ENCODE measurements around the gene DCBLD2.

DCBLD2 gene

GRCh38 chr3:98784042-98784441 is 117.5 kb downstream of the DCBLD2 start:
- Histone ChIP-seq H3K27me3 (ENCODE audit: insufficient read depth, low read length) (no peaks in the 10 kb centered on the region), H4K8ac (ENCODE audit: low read depth, low read length) (no peak overlapping the region), H3K9me3 (ENCODE audit: insufficient read depth, low read depth, low read length) (no peaks in the 10 kb centered on the region), H3K4me3 (ENCODE audit: low read depth, low read length) (no peak overlapping the region), H3K79me2 (ENCODE audit: control insufficient read depth, insufficient read depth, low read length, poor library complexity) (no peaks in the 10 kb centered on the region), H2BK120ac (ENCODE audit: insufficient read depth, low read length, poor library complexity) (no peak overlapping the region), H3K4me1 (ENCODE audit: control insufficient read depth in 1 of 2, insufficient read depth in 2 of 2, low read length in 2 of 2) (peaks cover 2 to 3% of the 10 kb centered on the region in 2 experiments), H3K4ac (ENCODE audit: low read depth, low read length) (no peak overlapping the region), H2BK12ac (ENCODE audit: low read length) (no peak overlapping the region), H4K12ac (ENCODE audit: low read depth, low read length) (no peak overlapping the region), H3K36me3 (ENCODE audit: control insufficient read depth in 1 of 2, insufficient read depth in 2 of 2, low read length in 2 of 2) (peaks cover 0 to 2% of the 10 kb centered on the region in 2 experiments), H3K79me1 (ENCODE audit: low read length) (no peaks in the 10 kb centered on the region), H4K91ac (ENCODE audit: low read depth, low read length) (no peak overlapping the region), H2BK5ac (ENCODE audit: low read depth, low read length, poor library complexity) (no peak overlapping the region), H3K27ac (ENCODE audit: low read depth, low read length) (no peak overlapping the region), H3K4me2 (ENCODE audit: low read length) (no peak overlapping the region), H3K14ac (ENCODE audit: low read length) (no peak overlapping the region), H3K9ac (ENCODE audit: low read length) (peak overlapping the region; percentile 46), H2AK5ac (ENCODE audit: low read length) (no peak overlapping the region), H3K23ac (ENCODE audit: low read length) (no peak overlapping the region), H3K18ac (ENCODE audit: low read length) (no peak overlapping the region), H2AFZ (ENCODE audit: insufficient read depth, low read length, poor library complexity) (no peak overlapping the region)
- no CpG with 5 or more reads among the region's 5 CpGs for WGBS (ENCODE audit: extremely low coverage, insufficient coverage, insufficient read length)
- DNase-seq: no peak

- no peak overlapping the region for H3K4me2 ChIP-seq (ENCODE audit: low read length)
- no CpG with 5 or more reads among the region's 8 CpGs for WGBS (ENCODE audit: extremely low coverage, insufficient coverage, insufficient read length)
Observed at GRCh38 chr3:98782824-98783500, 118.5 kb downstream of the DCBLD2 start.

GRCh38 chr3:98780343-98780742 is 121.2 kb downstream of the DCBLD2 start:
- Histone ChIP-seq H3K18ac (ENCODE audit: low read length) (no peak overlapping the region), H3K79me1 (ENCODE audit: low read length) (no peaks in the 10 kb centered on the region), H4K12ac (ENCODE audit: low read depth, low read length) (no peak overlapping the region)

More at GRCh38 chr3:98782824-98783500, 118.5 kb downstream of the DCBLD2 start:
- H4K12ac ChIP-seq (ENCODE audit: low read depth, low read length): no peak overlapping the region
- no peak overlapping the region for H4K91ac ChIP-seq (ENCODE audit: low read depth, low read length)
- H3K4me1 ChIP-seq (ENCODE audit: control insufficient read depth in 1 of 2, insufficient read depth in 2 of 2, low read length in 2 of 2): peaks cover 7 to 9% of the 10 kb centered on the region in 2 experiments
- H3K27ac ChIP-seq (ENCODE audit: low read depth, low read length): no peak overlapping the region
- H3K14ac ChIP-seq (ENCODE audit: low read length): no peak overlapping the region
- H3K4ac ChIP-seq (ENCODE audit: low read depth, low read length): no peak overlapping the region
- H3K9ac ChIP-seq (ENCODE audit: low read length): no peak overlapping the region
- peak; percentile 77 to 84 for DNase-seq
- no peak overlapping the region for H2BK5ac ChIP-seq (ENCODE audit: low read depth, low read length, poor library complexity)
- H3K27me3 ChIP-seq (ENCODE audit: insufficient read depth, low read length): no peaks in the 10 kb centered on the region
- no peak overlapping the region for H3K18ac ChIP-seq (ENCODE audit: low read length)
- no peak overlapping the region for H2BK120ac ChIP-seq (ENCODE audit: insufficient read depth, low read length, poor library complexity)
- no peak overlapping the region for H3K23ac ChIP-seq (ENCODE audit: low read length)
- H3K4me3 ChIP-seq (ENCODE audit: low read depth, low read length): no peak overlapping the region
- H3K79me2 ChIP-seq (ENCODE audit: control insufficient read depth, insufficient read depth, low read length, poor library complexity): no peaks in the 10 kb centered on the region
- H4K8ac ChIP-seq (ENCODE audit: low read depth, low read length): no peak overlapping the region
- H3K36me3 ChIP-seq (ENCODE audit: control insufficient read depth in 1 of 2, insufficient read depth in 2 of 2, low read length in 2 of 2): peaks cover 0 to 2% of the 10 kb centered on the region in 2 experiments
- H2AK5ac ChIP-seq (ENCODE audit: low read length): no peak overlapping the region
- no peak overlapping the region for H2AFZ ChIP-seq (ENCODE audit: insufficient read depth, low read length, poor library complexity)
- H3K9me3 ChIP-seq (ENCODE audit: insufficient read depth, low read depth, low read length): no peaks in the 10 kb centered on the region
- no peak overlapping the region for H2BK12ac ChIP-seq (ENCODE audit: low read length)
- H3K79me1 ChIP-seq (ENCODE audit: low read length): no peaks in the 10 kb centered on the region

GRCh38 chr3:98779541-98780335 is 121.8 kb downstream of the DCBLD2 start:
- Histone ChIP-seq H3K4me1 (ENCODE audit: control insufficient read depth in 1 of 2, insufficient read depth in 2 of 2, low read length in 2 of 2) (peaks cover 7 to 9% of the 10 kb centered on the region in 2 experiments), H3K4me3 (ENCODE audit: low read depth, low read length) (no peak overlapping the region), H3K9ac (ENCODE audit: low read length) (no peak overlapping the region), H3K27ac (ENCODE audit: low read depth, low read length) (no peak overlapping the region), H3K79me2 (ENCODE audit: control insufficient read depth, insufficient read depth, low read length, poor library complexity) (no peaks in the 10 kb centered on the region), H3K23ac (ENCODE audit: low read length) (no peak overlapping the region), H2BK5ac (ENCODE audit: low read depth, low read length, poor library complexity) (no peak overlapping the region), H3K36me3 (ENCODE audit: control insufficient read depth in 1 of 2, insufficient read depth in 2 of 2, low read length in 2 of 2) (peaks cover 0 to 2% of the 10 kb centered on the region in 2 experiments), H3K4ac (ENCODE audit: low read depth, low read length) (no peak overlapping the region), H3K4me2 (ENCODE audit: low read length) (no peak overlapping the region), H3K14ac (ENCODE audit: low read length) (no peak overlapping the region), H3K27me3 (ENCODE audit: insufficient read depth, low read length) (no peaks in the 10 kb centered on the region), H3K79me1 (ENCODE audit: low read length) (no peaks in the 10 kb centered on the region), H2BK12ac (ENCODE audit: low read length) (no peak overlapping the region), H2BK120ac (ENCODE audit: insufficient read depth, low read length, poor library complexity) (no peak overlapping the region), H4K8ac (ENCODE audit: low read depth, low read length) (no peak overlapping the region), H2AFZ (ENCODE audit: insufficient read depth, low read length, poor library complexity) (no peak overlapping the region), H3K18ac (ENCODE audit: low read length) (no peak overlapping the region), H2AK5ac (ENCODE audit: low read length) (no peak overlapping the region), H3K9me3 (ENCODE audit: insufficient read depth, low read depth, low read length) (no peaks in the 10 kb centered on the region), H4K91ac (ENCODE audit: low read depth, low read length) (no peak overlapping the region), H4K12ac (ENCODE audit: low read depth, low read length) (no peak overlapping the region)
- no CpG with 5 or more reads among the region's 4 CpGs for WGBS (ENCODE audit: extremely low coverage, insufficient coverage, insufficient read length)
- DNase-seq: peak; percentile 79 to 89

More at GRCh38 chr3:98780343-98780742, 121.2 kb downstream of the DCBLD2 start:
- Histone ChIP-seq H4K8ac (ENCODE audit: low read depth, low read length) (no peak overlapping the region), H3K14ac (ENCODE audit: low read length) (no peak overlapping the region), H3K79me2 (ENCODE audit: control insufficient read depth, insufficient read depth, low read length, poor library complexity) (no peaks in the 10 kb centered on the region), H2BK120ac (ENCODE audit: insufficient read depth, low read length, poor library complexity) (no peak overlapping the region), H3K27me3 (ENCODE audit: insufficient read depth, low read length) (no peaks in the 10 kb centered on the region), H3K4me1 (ENCODE audit: control insufficient read depth in 1 of 2, insufficient read depth in 2 of 2, low read length in 2 of 2) (peaks cover 7 to 9% of the 10 kb centered on the region in 2 experiments), H3K4me3 (ENCODE audit: low read depth, low read length) (no peak overlapping the region), H2AK5ac (ENCODE audit: low read length) (no peak overlapping the region), H3K4ac (ENCODE audit: low read depth, low read length) (no peak overlapping the region), H3K27ac (ENCODE audit: low read depth, low read length) (peak overlapping the region; percentile 32), H2BK12ac (ENCODE audit: low read length) (no peak overlapping the region), H3K9ac (ENCODE audit: low read length) (no peak overlapping the region), H2AFZ (ENCODE audit: insufficient read depth, low read length, poor library complexity) (no peak overlapping the region), H2BK5ac (ENCODE audit: low read depth, low read length, poor library complexity) (no peak overlapping the region), H3K9me3 (ENCODE audit: insufficient read depth, low read depth, low read length) (no peaks in the 10 kb centered on the region), H3K4me2 (ENCODE audit: low read length) (no peak overlapping the region), H4K91ac (ENCODE audit: low read depth, low read length) (no peak overlapping the region), H3K23ac (ENCODE audit: low read length) (no peak overlapping the region), H3K36me3 (ENCODE audit: control insufficient read depth in 1 of 2, insufficient read depth in 2 of 2, low read length in 2 of 2) (peaks cover 0 to 2% of the 10 kb centered on the region in 2 experiments)
- no CpG with 5 or more reads among the region's 2 CpGs for WGBS (ENCODE audit: extremely low coverage, insufficient coverage, insufficient read length)
- DNase-seq: peak; percentile 44 to 92

All from trophoblast cell (in vitro differentiated cells and primary cell).